Coronary artery (tissue), 2 donors: ENCODE data around the gene CHTF18.

Experiments
- DNase-seq: peaks from one replicate; pipeline ENCODE4 v3.0.0-alpha.2; 2017; ENCODE audit warnings: low spot score
- H3K27ac ChIP-seq, 2 donors: fragments of 200-600 bp; sonication (generic); one replicate each; pipeline ENCODE4 v1.5.1; 2016 to 2019
- H3K4me3 ChIP-seq: fragments of 200-600 bp; sonication (generic); 2 replicates; pipeline ENCODE4 v1.5.1; 2016; ENCODE audit warnings: mild to moderate bottlenecking, moderate library complexity
- TF ChIP-seq, protein P1 (sequence below): fragments of 200-600 bp; sonication (generic); IDR thresholded peaks from one replicate; pipeline ENCODE4 v1.5.1; 2019; ENCODE audit warnings: antibody characterized with exemption

The CHTF18 gene

DNA sequence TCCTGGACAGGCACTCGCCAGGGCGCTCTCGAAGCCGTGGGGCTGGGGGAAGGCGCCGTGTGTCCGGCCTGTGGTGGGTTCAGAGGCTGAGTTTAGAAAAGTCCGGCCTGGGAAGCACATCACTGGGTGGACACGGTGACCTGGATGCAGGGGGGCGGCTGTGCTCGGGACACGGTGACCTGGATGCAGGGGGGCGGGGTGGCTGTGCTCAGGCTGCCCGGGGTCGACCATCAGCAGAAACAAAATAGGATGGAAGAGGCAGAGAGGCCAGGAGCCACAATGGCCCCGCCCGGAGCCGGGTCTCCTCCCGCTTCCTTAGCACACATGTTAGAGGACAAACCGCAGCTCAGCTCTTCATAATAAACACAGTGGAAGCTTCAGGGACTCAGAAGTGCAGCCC is 55.4 kb downstream of the CHTF18 start:
- TF ChIP-seq, protein P1, sequence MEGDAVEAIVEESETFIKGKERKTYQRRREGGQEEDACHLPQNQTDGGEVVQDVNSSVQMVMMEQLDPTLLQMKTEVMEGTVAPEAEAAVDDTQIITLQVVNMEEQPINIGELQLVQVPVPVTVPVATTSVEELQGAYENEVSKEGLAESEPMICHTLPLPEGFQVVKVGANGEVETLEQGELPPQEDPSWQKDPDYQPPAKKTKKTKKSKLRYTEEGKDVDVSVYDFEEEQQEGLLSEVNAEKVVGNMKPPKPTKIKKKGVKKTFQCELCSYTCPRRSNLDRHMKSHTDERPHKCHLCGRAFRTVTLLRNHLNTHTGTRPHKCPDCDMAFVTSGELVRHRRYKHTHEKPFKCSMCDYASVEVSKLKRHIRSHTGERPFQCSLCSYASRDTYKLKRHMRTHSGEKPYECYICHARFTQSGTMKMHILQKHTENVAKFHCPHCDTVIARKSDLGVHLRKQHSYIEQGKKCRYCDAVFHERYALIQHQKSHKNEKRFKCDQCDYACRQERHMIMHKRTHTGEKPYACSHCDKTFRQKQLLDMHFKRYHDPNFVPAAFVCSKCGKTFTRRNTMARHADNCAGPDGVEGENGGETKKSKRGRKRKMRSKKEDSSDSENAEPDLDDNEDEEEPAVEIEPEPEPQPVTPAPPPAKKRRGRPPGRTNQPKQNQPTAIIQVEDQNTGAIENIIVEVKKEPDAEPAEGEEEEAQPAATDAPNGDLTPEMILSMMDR: no peak
- no peak for DNase-seq
- Histone ChIP-seq H3K4me3 (no peak overlapping the region), H3K27ac (no peak overlapping the region)

DNA sequence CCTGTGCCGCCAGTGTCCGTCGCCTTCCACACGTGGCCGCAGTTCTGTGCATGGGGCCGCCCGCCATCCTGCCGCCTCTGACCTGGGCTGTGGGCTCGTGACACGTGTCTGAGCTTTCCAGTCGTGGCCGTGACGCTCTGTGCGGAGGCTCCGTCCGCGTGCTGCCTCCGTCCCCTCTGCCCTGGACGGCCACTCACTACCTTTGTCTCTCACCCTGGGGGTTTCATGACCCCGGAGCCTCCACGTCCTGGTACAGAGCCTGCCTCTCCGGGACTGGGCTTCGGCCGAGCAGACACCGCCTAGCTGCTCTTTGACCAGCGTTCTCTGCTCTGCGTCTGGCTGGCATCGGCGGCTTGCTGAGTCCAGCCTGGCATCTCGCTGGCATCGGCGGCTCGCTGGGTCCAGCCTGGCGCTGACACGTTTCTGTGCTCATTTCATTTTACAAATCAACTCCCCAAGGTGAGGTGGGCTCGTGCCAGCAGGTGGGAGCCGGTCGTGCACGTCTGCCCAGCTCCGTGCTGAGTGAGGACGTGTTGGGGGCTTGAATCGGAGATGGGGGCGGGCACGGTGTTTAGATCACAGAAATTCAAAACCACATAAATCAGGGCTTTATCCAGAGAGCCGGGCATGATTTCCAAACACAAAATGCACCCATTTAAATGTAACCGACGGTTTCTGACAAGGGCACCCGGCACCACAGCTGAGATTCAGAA is 56.4 kb downstream of the CHTF18 start:
- no peak for DNase-seq
- TF ChIP-seq, protein P1: no peak
- Histone ChIP-seq H3K27ac (no peak overlapping the region), H3K4me3 (no peak overlapping the region)

DNA sequence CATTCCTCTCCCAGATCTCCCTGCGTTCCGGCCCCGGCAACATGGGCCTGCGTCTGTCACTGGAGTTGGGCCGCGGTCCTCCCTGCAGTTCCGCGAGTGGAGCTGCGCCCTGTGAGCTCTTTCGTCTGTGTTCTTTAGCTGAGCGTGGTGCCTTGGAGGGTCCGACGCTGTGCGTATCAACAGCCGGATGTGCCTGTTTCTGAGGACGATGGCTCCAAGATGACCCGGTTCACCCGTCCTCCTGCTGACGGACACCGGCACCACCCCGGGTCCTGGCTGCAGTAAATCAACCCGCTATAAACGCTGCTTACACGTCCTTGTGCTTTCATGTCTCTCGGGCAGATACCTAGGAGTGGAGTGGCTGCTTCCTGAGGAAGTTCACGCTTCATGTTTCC is 56.9 kb downstream of the CHTF18 start:
- H3K27ac ChIP-seq: no peak overlapping the region
- no peak for DNase-seq
- TF ChIP-seq, protein P1: no peak
- H3K4me3 ChIP-seq: no peak overlapping the region

- no peak overlapping the region for H3K4me3 ChIP-seq
- H3K27ac ChIP-seq: no peak overlapping the region
- TF ChIP-seq, protein P1: no peak
- no peak for DNase-seq
Observed at GRCh38 chr16:847151-847550, 58.7 kb downstream of the CHTF18 start.
